Ovary (tissue), 3 donors: ENCODE measurements around the gene PCDHGA11.

Experiments
- EP300 ChIP-seq: sonication (generic); formaldehyde crosslinking; IDR thresholded peaks from one replicate; pipeline ENCODE4 v1.6.1; 2017; ENCODE audit warnings: antibody characterized with exemption
- TF ChIP-seq, protein P1 (sequence below), 3 donors: fragments of 450-650 bp in 2 of 3; fragments of 200-600 bp in 1 of 3; IDR thresholded peaks; one replicate each; pipeline versions ENCODE4 v1.5.1 to v1.8.0; 2016 to 2022; ENCODE audit warnings: antibody characterized with exemption in 3 of 3, mild to moderate bottlenecking in 1 of 3
- donor health status: DM: no; HTN: no; CAD: no.

DNA sequence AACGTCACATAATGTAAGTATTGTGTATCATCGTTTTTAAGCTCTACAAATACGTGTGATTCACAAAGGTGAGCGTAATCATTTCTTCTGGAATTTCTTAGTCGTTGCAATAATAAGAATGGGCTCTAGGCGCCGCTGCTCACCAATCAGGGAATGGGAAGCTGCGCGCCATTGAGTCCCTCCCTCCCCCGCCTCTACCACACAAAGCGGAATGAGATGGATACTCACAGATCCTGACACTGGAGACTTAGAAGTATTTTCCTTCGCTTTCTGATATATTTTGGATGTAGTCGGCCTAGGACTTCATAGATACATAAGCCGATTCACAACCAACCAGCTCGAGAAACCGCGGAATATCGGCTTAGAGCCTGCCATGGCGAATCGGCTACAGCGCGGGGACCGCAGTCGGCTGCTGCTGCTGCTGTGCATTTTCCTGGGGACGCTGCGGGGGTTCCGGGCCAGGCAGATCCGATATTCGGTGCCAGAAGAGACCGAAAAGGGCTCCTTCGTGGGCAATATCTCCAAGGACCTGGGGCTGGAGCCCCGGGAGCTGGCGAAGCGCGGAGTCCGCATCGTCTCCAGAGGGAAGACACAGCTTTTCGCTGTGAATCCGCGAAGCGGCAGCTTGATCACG is at the start of gene PCDHGA11:
- TF ChIP-seq, protein P1, sequence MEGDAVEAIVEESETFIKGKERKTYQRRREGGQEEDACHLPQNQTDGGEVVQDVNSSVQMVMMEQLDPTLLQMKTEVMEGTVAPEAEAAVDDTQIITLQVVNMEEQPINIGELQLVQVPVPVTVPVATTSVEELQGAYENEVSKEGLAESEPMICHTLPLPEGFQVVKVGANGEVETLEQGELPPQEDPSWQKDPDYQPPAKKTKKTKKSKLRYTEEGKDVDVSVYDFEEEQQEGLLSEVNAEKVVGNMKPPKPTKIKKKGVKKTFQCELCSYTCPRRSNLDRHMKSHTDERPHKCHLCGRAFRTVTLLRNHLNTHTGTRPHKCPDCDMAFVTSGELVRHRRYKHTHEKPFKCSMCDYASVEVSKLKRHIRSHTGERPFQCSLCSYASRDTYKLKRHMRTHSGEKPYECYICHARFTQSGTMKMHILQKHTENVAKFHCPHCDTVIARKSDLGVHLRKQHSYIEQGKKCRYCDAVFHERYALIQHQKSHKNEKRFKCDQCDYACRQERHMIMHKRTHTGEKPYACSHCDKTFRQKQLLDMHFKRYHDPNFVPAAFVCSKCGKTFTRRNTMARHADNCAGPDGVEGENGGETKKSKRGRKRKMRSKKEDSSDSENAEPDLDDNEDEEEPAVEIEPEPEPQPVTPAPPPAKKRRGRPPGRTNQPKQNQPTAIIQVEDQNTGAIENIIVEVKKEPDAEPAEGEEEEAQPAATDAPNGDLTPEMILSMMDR (IDR thresholded peaks at IDR 0.05): no peak
- TF ChIP-seq EP300: no peak
